GM12878 (cell line): Measurements from ENCODE around the gene ATP5PD. TPM values are rescaled to one million over a fixed set of nuclear protein-coding genes. Genes with fewer than 3 reads are reported as not detected.

Source experiments
- ATAC-seq: fragments of 200-7000 bp; cut with Tn5 transposase; 3 replicates; pipeline ENCODE4 v1.9.1; 2020; ENCODE audit warnings: mild to moderate bottlenecking, moderate library complexity
- BruUV-seq: library from RNA; stranded (reverse); fragments of 400-500 nt; replicated peaks from 2 replicates; lab custom pipeline; 2021; lab: Mats Ljungman, UMichigan
- CTCF ChIA-PET: fragments of 300-600 bp; sonication (Branson Sonifier 250); formaldehyde crosslinking; extraction: SDS; loops from one replicate; lab custom pipeline; 2021; ENCODE audit warnings: inconsistent platforms; lab: Yijun Ruan, JAX
- POLR2A ChIA-PET: fragments of 350-600 bp; formaldehyde crosslinking; extraction: SDS; loops from one replicate; lab custom pipeline; 2021; ENCODE audit warnings: inconsistent platforms; lab: Charles Lee
- RAD21 ChIA-PET: fragments of 300-600 bp; sonication (Branson Sonifier 250); formaldehyde crosslinking; loops from one replicate; lab custom pipeline; 2023; ENCODE audit warnings: antibody characterized with exemption; ENCODE audit not compliant: unreplicated experiment; lab: Charles Lee
- SMC1A ChIA-PET: fragments of 300-600 bp; sonication (Branson Sonifier 250); formaldehyde crosslinking; loops from one replicate; lab custom pipeline; 2023; ENCODE audit not compliant: unreplicated experiment, uncharacterized antibody; lab: Charles Lee
- DNase-seq: peaks from one replicate; pipeline ENCODE4 v3.0.0-alpha.2; 2011; ENCODE audit warnings: low read depth, low spot score
- FAIRE-seq: peaks from 3 replicates; lab custom pipeline; 2011; peaks lifted over from hg19 to GRCh38; lab: Jason Lieb, UNC
- H2AFZ ChIP-seq: 2 replicates; pipeline ENCODE4 v1.6.0; 2011; ENCODE audit warnings: low read depth, low read length, control low read depth; ENCODE audit not compliant: control insufficient read depth
- H3K27ac ChIP-seq: 2 replicates; pipeline ENCODE4 v1.5.1; 2011; ENCODE audit warnings: control low read depth; ENCODE audit not compliant: control insufficient read depth, insufficient read depth
- H3K27me3 ChIP-seq, 2 experiments: replicated peaks in 1 of 2; 2 replicates each; pipeline versions ENCODE4 v1.6.0 to v1.6.1; 2011; ENCODE audit warnings: low read length in 1 of 2; ENCODE audit not compliant: control insufficient read depth in 2 of 2, insufficient read depth in 2 of 2
- H3K36me3 ChIP-seq, 2 experiments: 2 replicates each; pipeline ENCODE4 v1.5.1; 2011; ENCODE audit warnings: low read length in 1 of 2; ENCODE audit not compliant: control insufficient read depth in 2 of 2, insufficient read depth in 2 of 2
- H3K4me1 ChIP-seq: 2 replicates; pipeline ENCODE4 v1.6.1; 2011; ENCODE audit warnings: mild to moderate bottlenecking, low read length, moderate library complexity, mixed read lengths; ENCODE audit not compliant: control insufficient read depth, insufficient read depth
- H3K4me2 ChIP-seq: 2 replicates; pipeline ENCODE4 v1.6.0; 2011; ENCODE audit warnings: control low read depth; ENCODE audit not compliant: control insufficient read depth, insufficient read depth
- H3K4me3 ChIP-seq: fragments of 200-600 bp; sonication (generic); 2 replicates; pipeline ENCODE4 v1.5.1; 2016
- H3K79me2 ChIP-seq: 2 replicates; pipeline ENCODE4 v1.6.0; 2011; ENCODE audit warnings: low read length; ENCODE audit not compliant: control insufficient read depth, insufficient read depth
- H3K9ac ChIP-seq: 2 replicates; pipeline ENCODE4 v1.8.0; 2011; ENCODE audit warnings: low read length, control low read depth, mixed read lengths; ENCODE audit not compliant: control insufficient read depth, insufficient read depth
- H3K9me3 ChIP-seq: replicated peaks from 3 replicates; pipeline ENCODE4 v1.5.1; 2011; ENCODE audit warnings: mild to moderate bottlenecking, low read length; ENCODE audit not compliant: control insufficient read depth, insufficient read depth
- H4K20me1 ChIP-seq: 2 replicates; pipeline ENCODE4 v1.6.0; 2011; ENCODE audit not compliant: control insufficient read depth, insufficient read depth
- ASH2L ChIP-seq: fragments of 300-600, 200-600 bp; sonication (generic); IDR thresholded peaks from 2 replicates; pipeline ENCODE4 v1.6.1; 2017; ENCODE audit warnings: low read depth, mild to moderate bottlenecking, borderline replicate concordance
- ATF7 ChIP-seq: fragments of 450-650 bp; IDR thresholded peaks from 2 replicates; pipeline ENCODE4 v1.6.1; 2016; ENCODE audit warnings: low read depth, mild to moderate bottlenecking
- IKZF1 ChIP-seq: fragments of 450-650 bp; conservative IDR thresholded peaks from 2 replicates; pipeline ENCODE4 v1.6.1; 2017; ENCODE audit warnings: antibody characterized with exemption, mild to moderate bottlenecking
- MTA3 ChIP-seq: IDR thresholded peaks from 2 replicates; pipeline ENCODE4 v1.6.1; 2012; ENCODE audit warnings: low read length, inconsistent platforms, borderline replicate concordance
- NFXL1 ChIP-seq: fragments of 450-650 bp; IDR thresholded peaks from 2 replicates; pipeline ENCODE4 v1.6.1; 2017; ENCODE audit warnings: antibody characterized with exemption, mild to moderate bottlenecking, borderline replicate concordance
- PKNOX1 ChIP-seq: fragments of 450-650 bp; IDR thresholded peaks from 2 replicates; pipeline ENCODE4 v1.6.1; 2016; ENCODE audit warnings: mild to moderate bottlenecking
- REST ChIP-seq: IDR thresholded peaks from 2 replicates; pipeline ENCODE4 v1.6.1; 2012; ENCODE audit warnings: mild to moderate bottlenecking, low read depth, low read length
- RFX5 ChIP-seq: IDR thresholded peaks from 2 replicates; pipeline ENCODE4 v1.6.1; 2011; ENCODE audit warnings: low read depth, low read length, improper control_type of control experiment
- SIN3A ChIP-seq: IDR thresholded peaks from 2 replicates; pipeline ENCODE4 v1.6.1; 2012; ENCODE audit warnings: low read depth, low read length, improper control_type of control experiment
- SREBF1 ChIP-seq: IDR thresholded peaks from 2 replicates; pipeline ENCODE4 v1.6.1; 2012; ENCODE audit warnings: mild to moderate bottlenecking, low read length
- YY1 ChIP-seq: IDR thresholded peaks from 2 replicates; pipeline ENCODE4 v1.6.1; 2011; ENCODE audit warnings: low read depth, mild to moderate bottlenecking, low read length
- ZZZ3 ChIP-seq: IDR thresholded peaks from 2 replicates; pipeline ENCODE4 v1.6.1; 2011; ENCODE audit warnings: low read depth; ENCODE audit not compliant: control insufficient read depth, insufficient read length
- WGBS: methylation state at CpG from one replicate; pipeline ENCODE4 v1.1.6; 2016; ENCODE audit warnings: low lambda C conversion rate; ENCODE audit not compliant: insufficient replicate concordance, insufficient coverage; ENCODE audit errors: missing lambda C conversion rate; 5-methylcytosine and 5-hydroxymethylcytosine counted together
- in situ Hi-C: fragments of 300-500 bp; cut with MboI; formaldehyde crosslinking; loops from 9 replicates; pipeline ENCODE4 v1.14.3; 2018; ENCODE audit warnings: mixed read lengths
- intact Hi-C: fragments of 100-400 bp; cut with micrococcal nuclease; formaldehyde crosslinking; loops from one replicate; pipeline ENCODE4 v1.14.2; 2022; ENCODE audit not compliant: unreplicated experiment
- polyA plus RNA-seq, 11 experiments: library from polyadenylated mRNA; depleted of rRNA in 4 of 11; unstranded in 6 of 11; stranded (reverse) in 5 of 11; fragments of >200 nt; fragmentation: Nextera tagmentation in 4 of 11; fragmentation: Illumina TruSeq in 1 of 11; extraction: Ambion mirVana in 4 of 11; extraction: Trizol in 1 of 11; gene quantifications; 1 replicate in 1 of 11; 2 replicates in 10 of 11; pipeline versions ENCODE4 v1.2.1 to v1.2.3, GENCODE V29; 2011 to 2016; ENCODE audit warnings: inconsistent platforms in 2 of 11, missing spikeins in 2 of 11, low read depth in 1 of 11
- total RNA-seq, 4 experiments: library from RNA; depleted of rRNA in 3 of 4; stranded (reverse); fragments of >200 nt in 3 of 4; fragmentation: Illumina TruSeq in 1 of 4; extraction: Trizol in 1 of 4; gene quantifications; 2 replicates each; pipeline versions ENCODE4 v1.2.1 to v1.2.3, GENCODE V29; 2013 to 2021

Gene ATP5PD
- total and polyA plus RNA-seq, 10 of the 15 experiments (the other 5 are each of a cell fraction or from before 2014, with no cell fraction given): 172 to 772 (median 321) TPM

GRCh38 chr17:75031972-75032719, 14.6 kb downstream of the ATP5PD start (continued):
- TF ChIP-seq SIN3A (0 out of 2 replicates have a peak, but pooled peaks have one; percentile 49), SREBF1 (no peak), ATF7 (0 out of 2 replicates have a peak, but pooled peaks have one; percentile 13)
- TF ChIP-seq, all 136 proteins: peak for 10

- H3K4me3 ChIP-seq: no peak overlapping the region
- H3K4me1 ChIP-seq: 0 out of 2 replicates have a peak, but pooled peaks cover 4% of the 10 kb centered on the region
- ChIA-PET CTCF (interaction anchor here (0.9 to 5.3 kb wide), 2 partner anchors 11 to 69 kb away, joined by 3 to 37 read pairs; no protein-coding TSS in a partner anchor), RAD21 (no interaction called here)
- BruUV-seq: no TSS peak
- no peaks in the 10 kb centered on the region; the same call in 2 of the 3 replicates for H3K9me3 ChIP-seq
- H3K27ac ChIP-seq: no peak overlapping the region
- TF ChIP-seq IKZF1 (no peak), PKNOX1 (no peak), MTA3 (no peak), ASH2L (no peak), ATF7 (no peak), RFX5 (no peak), ZZZ3 (no peak), NFXL1 (no peak), REST (no peak), YY1 (no peak)
- TF ChIP-seq, all 136 proteins: peak for 0
- Histone ChIP-seq H2AFZ (no peak overlapping the region), H3K27me3 (no peaks in the 10 kb centered on the region), H3K79me2 (no peaks in the 10 kb centered on the region), H4K20me1 (no peaks in the 10 kb centered on the region), H3K4me2 (no peak overlapping the region), H3K9ac (no peak overlapping the region), H3K36me3 (no peaks in the 10 kb centered on the region)
- POLR2A ChIA-PET: no interaction called here
- no peak for DNase-seq
- WGBS: 83% methylated on average over 8 of the region's 8 CpGs
- FAIRE-seq: no peak
- in situ Hi-C loops (no loop called here), intact Hi-C loops (loop anchor here (5.0 to 10.0 kb wide), 2 partner anchors 65 to 152 kb away; partner anchors contain the start of gene SUMO2)
- no peak for ATAC-seq
- SMC1A ChIA-PET: interaction anchor here (0.6 to 1.2 kb wide), 2 partner anchors 16 to 18 kb away, joined by 3 to 4 read pairs; partner anchors contain the start of gene MRPL58
Measured at GRCh38 chr17:75030161-75030560, 16.6 kb downstream of the ATP5PD start.
